B cell (primary cell): ENCODE data around the gene STX8. TPM values are rescaled to one million over a fixed set of nuclear protein-coding genes. Genes with fewer than 3 reads are reported as not detected.

Experiments used
- ATAC-seq: fragments of 200-7000 bp; cut with Tn5 transposase; one replicate; pipeline ENCODE4 v1.10.0; 2021; ENCODE audit warnings: low read depth, mild to moderate bottlenecking, moderate number of reproducible peaks, moderate library complexity
- CTCF ChIA-PET: fragments of 350-600 bp; sonication (Branson Sonifier 250); formaldehyde crosslinking; loops from one replicate; lab custom pipeline; 2021; ENCODE audit warnings: antibody characterized with exemption, inconsistent platforms; lab: Charles Lee
- POLR2A ChIA-PET: fragments of 350-600 bp; sonication (Branson Sonifier 250); formaldehyde crosslinking; loops from one replicate; lab custom pipeline; 2021; ENCODE audit warnings: antibody characterized with exemption; lab: Charles Lee
- DNase-seq: peaks from one replicate; pipeline ENCODE4 v3.0.0; 2013
- H2AFZ ChIP-seq: 2 replicates; pipeline ENCODE4 v1.6.1; 2012; ENCODE audit warnings: mild to moderate bottlenecking, low read depth, low read length; ENCODE audit not compliant: insufficient read depth, poor library complexity, severe bottlenecking
- H3K27ac ChIP-seq, 2 donors: 1 replicate in 1 of 2; 2 replicates in 1 of 2; pipeline ENCODE4 v1.5.1; 2012 to 2013; ENCODE audit warnings: low read length in 2 of 2, mild to moderate bottlenecking in 2 of 2, moderate library complexity in 1 of 2
- H3K27me3 ChIP-seq, 4 experiments: fragments of 200-600 bp in 1 of 4; sonication (generic) in 1 of 4; replicated peaks in 1 of 4; 1 replicate in 2 of 4; 2 replicates in 2 of 4; pipeline versions ENCODE4 v1.6.1 to v1.7.0; 2013 to 2016; ENCODE audit warnings: low read length in 3 of 4, mild to moderate bottlenecking in 2 of 4, mixed read lengths in 1 of 4, moderate library complexity in 1 of 4; ENCODE audit not compliant: insufficient read depth in 4 of 4, control insufficient read depth in 3 of 4; ENCODE audit errors: control extremely low read depth in 1 of 4
- H3K36me3 ChIP-seq, 2 experiments: replicated peaks in 1 of 2; 1 replicate in 1 of 2; 2 replicates in 1 of 2; pipeline versions ENCODE4 v1.6.1 to v1.7.1; 2013; ENCODE audit warnings: low read length in 1 of 2; ENCODE audit not compliant: insufficient read depth in 2 of 2, control insufficient read depth in 1 of 2; ENCODE audit errors: control extremely low read depth in 1 of 2, extremely low read depth in 1 of 2
- H3K4me1 ChIP-seq, 2 donors: fragments of 200-600 bp in 1 of 2; sonication (generic) in 1 of 2; 1 replicate in 1 of 2; 2 replicates in 1 of 2; pipeline versions ENCODE4 v1.5.1 to v1.6.1; 2013 to 2017; ENCODE audit warnings: low read length in 2 of 2; ENCODE audit not compliant: control insufficient read depth in 2 of 2, insufficient read depth in 2 of 2
- H3K4me2 ChIP-seq: replicated peaks from 2 replicates; pipeline ENCODE3; 2012; ENCODE audit warnings: mild to moderate bottlenecking, low read depth, low read length; ENCODE audit not compliant: poor library complexity, severe bottlenecking
- H3K4me3 ChIP-seq, 5 experiments: fragments of 200-600 bp in 1 of 5; sonication (generic) in 1 of 5; 1 replicate in 3 of 5; 2 replicates in 2 of 5; pipeline versions ENCODE4 v1.5.1 to v1.7.0; 2011 to 2016; ENCODE audit warnings: low read length in 4 of 5, mild to moderate bottlenecking in 4 of 5, low read depth in 2 of 5, control low read depth in 1 of 5, moderate library complexity in 1 of 5; ENCODE audit not compliant: insufficient read depth in 1 of 5; ENCODE audit errors: control extremely low read depth in 1 of 5, extremely low read depth in 1 of 5
- H3K79me2 ChIP-seq: fragments of 200-600 bp; sonication (generic); one replicate; pipeline ENCODE4 v1.6.0; 2016; ENCODE audit warnings: low read length; ENCODE audit not compliant: control insufficient read depth, insufficient read depth
- H3K9ac ChIP-seq: fragments of 200-600 bp; sonication (generic); 2 replicates; pipeline ENCODE4 v1.6.1; 2017; ENCODE audit warnings: mild to moderate bottlenecking, low read length, moderate library complexity
- H3K9me3 ChIP-seq, 3 donors: one replicate each; pipeline versions ENCODE4 v1.6.1 to v1.7.1; 2013; ENCODE audit warnings: low read length in 2 of 3; ENCODE audit not compliant: control insufficient read depth in 2 of 3, insufficient read depth in 1 of 3; ENCODE audit errors: control extremely low read depth in 1 of 3
- H4K20me1 ChIP-seq: 2 replicates; pipeline ENCODE4 v1.6.0; 2012; ENCODE audit warnings: mild to moderate bottlenecking, low read length; ENCODE audit not compliant: insufficient read depth, control insufficient read depth, poor library complexity, severe bottlenecking
- H3K27ac Mint-ChIP-seq: one replicate; pipeline ENCODE4 v1.8.0; 2021; ENCODE audit warnings: mixed read lengths
- H3K27me3 Mint-ChIP-seq: one replicate; pipeline ENCODE4 v1.8.0; 2021; ENCODE audit warnings: mixed read lengths
- H3K4me1 Mint-ChIP-seq: one replicate; pipeline ENCODE4 v1.8.0; 2021; ENCODE audit warnings: mixed read lengths
- H3K4me3 Mint-ChIP-seq: one replicate; pipeline ENCODE4 v1.8.0; 2021; ENCODE audit warnings: mixed read lengths
- H3K9me3 Mint-ChIP-seq: one replicate; pipeline ENCODE4 v1.8.0; 2022; ENCODE audit warnings: mixed read lengths; ENCODE audit not compliant: insufficient read depth
- CTCF ChIP-seq: fragments of 200-600 bp; IDR thresholded peaks from one replicate; pipeline ENCODE4 v1.8.0; 2022; ENCODE audit warnings: antibody characterized with exemption, mild to moderate bottlenecking
- EZH2 ChIP-seq: IDR thresholded peaks from 2 replicates; pipeline ENCODE4 v1.6.1; 2012; ENCODE audit warnings: borderline replicate concordance, low read depth, mild to moderate bottlenecking, moderate library complexity, low read length; ENCODE audit not compliant: insufficient read depth, poor library complexity, severe bottlenecking
- WGBS: methylation state at CpG from one replicate; pipeline ENCODE4 v1.1.5; 2013; ENCODE audit warnings: missing lambda C conversion rate; ENCODE audit not compliant: insufficient coverage; 5-methylcytosine and 5-hydroxymethylcytosine counted together
- intact Hi-C: fragments of 100-400 bp; cut with micrococcal nuclease; formaldehyde crosslinking; loops from one replicate; pipeline ENCODE4 v1.10.0; 2022
- polyA plus RNA-seq: library from polyadenylated mRNA; depleted of rRNA; stranded (reverse); fragments of >200 nt; gene quantifications from 2 replicates; pipeline ENCODE4 v1.2.3, GENCODE V29; 2012
- total RNA-seq, 2 donors: library from RNA; stranded (reverse); fragments of 120-200 nt in 1 of 2; gene quantifications; 1 replicate in 1 of 2; 2 replicates in 1 of 2; pipeline versions ENCODE4 v1.2.3 to v1.2.4, GENCODE V29; 2013 to 2022

STX8 gene
- total and polyA plus RNA-seq, 2 donors (not counting 1 experiment from before 2014, with no cell fraction given), result 35.8 to 61.5 TPM

- Histone ChIP-seq H4K20me1 (no peaks in the 10 kb centered on the region), H3K4me2 (no peak overlapping the region), H3K9ac (no peak overlapping the region), H3K4me3 (no peak overlapping the region), H2AFZ (no peak overlapping the region), H3K27ac (no peak overlapping the region), H3K27me3 (no peaks in the 10 kb centered on the region), H3K79me2 (no peaks in the 10 kb centered on the region), H3K36me3 (peaks cover 0 to 3% of the 10 kb centered on the region in 2 experiments), H3K4me1 (no peaks in the 10 kb centered on the region), H3K9me3 (no peaks in the 10 kb centered on the region)
- intact Hi-C loops, result no loop called here
- H3K4me1 Mint-ChIP-seq, result no peaks in the 10 kb centered on the region
- no peak for DNase-seq
- no peaks in the 10 kb centered on the region for H3K27me3 Mint-ChIP-seq
- H3K27ac Mint-ChIP-seq, result no peak overlapping the region
- H3K4me3 Mint-ChIP-seq, result no peak overlapping the region
- ATAC-seq, result no peak
- TF ChIP-seq CTCF (no peak), EZH2 (no peak)
- ChIA-PET CTCF (no interaction called here), POLR2A (no interaction called here)
- WGBS, result 94% methylated on average over 3 of the region's 5 CpGs
- H3K9me3 Mint-ChIP-seq, result no peaks in the 10 kb centered on the region
Measured at GRCh38 chr17:9444687-9445086, 130.9 kb downstream of the STX8 start.

GRCh38 chr17:9443811-9444210 is 131.8 kb downstream of the STX8 start:
- Mint-ChIP-seq H3K9me3 (no peaks in the 10 kb centered on the region), H3K27ac (no peak overlapping the region), H3K4me1 (no peaks in the 10 kb centered on the region), H3K4me3 (no peak overlapping the region), H3K27me3 (no peaks in the 10 kb centered on the region)
- TF ChIP-seq EZH2 (no peak), CTCF (no peak)
- ChIA-PET POLR2A (interaction anchor here (0.5 kb wide), 1 partner anchor 150 kb away, joined by 3 read pairs; no protein-coding TSS in a partner anchor), CTCF (no interaction called here)
- Histone ChIP-seq H3K4me1 (no peaks in the 10 kb centered on the region), H3K27me3 (no peaks in the 10 kb centered on the region), H3K4me3 (no peak overlapping the region), H3K27ac (no peak overlapping the region), H3K9me3 (no peaks in the 10 kb centered on the region), H3K79me2 (no peaks in the 10 kb centered on the region), H2AFZ (no peak overlapping the region), H3K36me3 (peaks cover 0 to 3% of the 10 kb centered on the region in 2 experiments), H3K4me2 (no peak overlapping the region), H4K20me1 (no peaks in the 10 kb centered on the region), H3K9ac (no peak overlapping the region)
- 94% methylated on average over 5 of the region's 5 CpGs for WGBS
- no peak for ATAC-seq
- DNase-seq, result no peak
- intact Hi-C loops, result no loop called here
